Liver (tissue), 9 donors: ENCODE measurements around the gene PPP1R1A. TPM values are rescaled to one million over a fixed set of nuclear protein-coding genes. Genes with fewer than 3 reads are reported as not detected.

Source experiments
- DNase-seq: peaks from one replicate; pipeline ENCODE4 v3.0.0-alpha.2; 2017; ENCODE audit warnings: low spot score
- H3K27ac ChIP-seq, 2 donors: one replicate each; pipeline ENCODE4 v1.7.0; 2013; ENCODE audit warnings: inconsistent platforms in 2 of 2, low read length in 2 of 2, control low read depth in 1 of 2, low read depth in 1 of 2, mild to moderate bottlenecking in 1 of 2
- H3K27me3 ChIP-seq, 4 donors: one replicate each; pipeline versions ENCODE4 v1.6.1 to v1.7.0; 2013; ENCODE audit warnings: low read length in 3 of 4, inconsistent platforms in 1 of 4, mild to moderate bottlenecking in 1 of 4, moderate library complexity in 1 of 4; ENCODE audit not compliant: control insufficient read depth in 4 of 4, insufficient read depth in 4 of 4
- H3K36me3 ChIP-seq, 4 donors: one replicate each; pipeline versions ENCODE4 v1.6.1 to v1.7.0; 2013; ENCODE audit warnings: low read length in 3 of 4, mild to moderate bottlenecking in 3 of 4, low read depth in 1 of 4, moderate library complexity in 1 of 4; ENCODE audit not compliant: control insufficient read depth in 4 of 4, insufficient read depth in 3 of 4
- H3K4me1 ChIP-seq, 4 donors: one replicate each; pipeline versions ENCODE4 v1.6.1 to v1.7.0; 2013; ENCODE audit warnings: low read length in 3 of 4, mild to moderate bottlenecking in 3 of 4, moderate library complexity in 1 of 4; ENCODE audit not compliant: control insufficient read depth in 4 of 4, insufficient read depth in 4 of 4
- H3K4me3 ChIP-seq, 3 donors: one replicate each; pipeline versions ENCODE4 v1.6.1 to v1.7.0; 2013; ENCODE audit warnings: low read length in 3 of 3, control low read depth in 1 of 3, low read depth in 1 of 3, mild to moderate bottlenecking in 1 of 3
- H3K9ac ChIP-seq, 2 donors: one replicate each; pipeline ENCODE4 v1.7.0; 2013; ENCODE audit warnings: low read length in 2 of 2, mild to moderate bottlenecking in 2 of 2, moderate library complexity in 2 of 2, control low read depth in 1 of 2, low read depth in 1 of 2
- H3K9me3 ChIP-seq, 4 donors: one replicate each; pipeline versions ENCODE4 v1.6.1 to v1.7.0; 2013; ENCODE audit warnings: low read length in 3 of 4; ENCODE audit not compliant: control insufficient read depth in 4 of 4
- CTCF ChIP-seq: fragments of 150-350 bp; IDR thresholded peaks from 2 replicates; pipeline ENCODE4 v1.5.1; 2017; ENCODE audit warnings: improper control_type of control experiment, low read depth, low read length; ENCODE audit not compliant: missing input control
- EGR1 ChIP-seq, 2 donors: IDR thresholded peaks; 2 replicates each; pipeline ENCODE4 v1.6.1; 2016 to 2018; ENCODE audit warnings: antibody characterized with exemption in 2 of 2, low read depth in 2 of 2
- FOXA1 ChIP-seq: IDR thresholded peaks from 2 replicates; pipeline ENCODE4 v1.6.1; 2016; ENCODE audit warnings: antibody characterized with exemption
- FOXA2 ChIP-seq: IDR thresholded peaks from 2 replicates; pipeline ENCODE4 v1.6.1; 2016; ENCODE audit warnings: antibody characterized with exemption
- GABPA ChIP-seq, 2 donors: IDR thresholded peaks in 1 of 2; conservative IDR thresholded peaks in 1 of 2; 2 replicates each; pipeline ENCODE4 v1.6.1; 2016; ENCODE audit warnings: antibody characterized with exemption in 2 of 2, mild to moderate bottlenecking in 1 of 2, moderate library complexity in 1 of 2
- HNF4G ChIP-seq: IDR thresholded peaks from 2 replicates; pipeline ENCODE4 v1.6.1; 2016; ENCODE audit warnings: antibody characterized with exemption
- MAX ChIP-seq: IDR thresholded peaks from 2 replicates; pipeline ENCODE4 v1.6.1; 2016; ENCODE audit warnings: antibody characterized with exemption
- NR2F2 ChIP-seq: IDR thresholded peaks from 2 replicates; pipeline ENCODE4 v1.6.1; 2016; ENCODE audit warnings: antibody characterized with exemption
- RAD21 ChIP-seq, 2 donors: IDR thresholded peaks; 2 replicates each; pipeline ENCODE4 v1.6.1; 2016; ENCODE audit warnings: antibody characterized with exemption in 2 of 2, mild to moderate bottlenecking in 2 of 2
- RXRA ChIP-seq, 2 donors: IDR thresholded peaks; 2 replicates each; pipeline ENCODE4 v1.6.1; 2017 to 2018; ENCODE audit warnings: antibody characterized with exemption in 2 of 2, mild to moderate bottlenecking in 1 of 2
- SP1 ChIP-seq: IDR thresholded peaks from 2 replicates; pipeline ENCODE4 v1.6.1; 2018; ENCODE audit warnings: antibody characterized with exemption, mild to moderate bottlenecking
- YY1 ChIP-seq: IDR thresholded peaks from 2 replicates; pipeline ENCODE4 v1.6.1; 2016; ENCODE audit warnings: antibody characterized with exemption, mild to moderate bottlenecking
- ZBTB33 ChIP-seq: IDR thresholded peaks from 2 replicates; pipeline ENCODE4 v1.6.1; 2016; ENCODE audit warnings: antibody characterized with exemption
- WGBS: extraction: QIAGEN DNeasy Blood & Tissue Kit; methylation state at CpG from one replicate; pipeline ENCODE4 v1.1.7; 2013; 5-methylcytosine and 5-hydroxymethylcytosine counted together
- polyA plus RNA-seq, 2 donors: library from polyadenylated mRNA; stranded (reverse) in 1 of 2; unstranded in 1 of 2; fragments of 200-250 nt in 1 of 2; fragments of >200 nt in 1 of 2; fragmentation: Nextera tagmentation in 1 of 2; extraction: Ambion mirVana in 1 of 2; gene quantifications; one replicate each; pipeline versions ENCODE4 v1.2.1 to v1.2.3, GENCODE V29; 2013 to 2015
- total RNA-seq, 2 donors: library from RNA; depleted of rRNA; stranded (reverse); fragments of >200 nt; gene quantifications; one replicate each; pipeline ENCODE4 v1.2.3, GENCODE V29; 2014
- TF ChIP-seq, protein P1 (sequence below): IDR thresholded peaks from 2 replicates; pipeline ENCODE4 v1.6.1; 2016; ENCODE audit warnings: antibody characterized with exemption
- TF ChIP-seq, protein P2 (sequence below): IDR thresholded peaks from 2 replicates; pipeline ENCODE4 v1.6.1; 2016; ENCODE audit warnings: antibody characterized with exemption, mild to moderate bottlenecking
- donor health status: healthy.
- donor health status: healthy.
- donor health status: healthy.
- donor health status: healthy.
- donor health status: healthy.

PPP1R1A gene
- total and polyA plus RNA-seq, 4 donors: 8.1 to 182 (median 43.8) TPM

GRCh38 chr12:54538136-54538700 is 50.2 kb downstream of the PPP1R1A start:
- Histone ChIP-seq H3K9me3 (no peaks in the 10 kb centered on the region), H3K36me3 (peaks cover 0 to 12% (median 2%) of the 10 kb centered on the region in 4 donors), H3K4me3 (no peak overlapping the region), H3K4me1 (no peaks in the 10 kb centered on the region), H3K27me3 (no peaks in the 10 kb centered on the region), H3K27ac (no peak overlapping the region), H3K9ac (no peak overlapping the region)
- WGBS: 71% methylated on average over 3 of the region's 3 CpGs
- DNase-seq: no peak
- TF ChIP-seq NR2F2 (no peak), HNF4G (no peak), YY1 (no peak), RXRA (IDR thresholded peaks at IDR 0.05) (no peak), CTCF (no peak), SP1 (no peak), MAX (no peak), ZBTB33 (no peak), FOXA1 (no peak), FOXA2 (no peak), GABPA (IDR thresholded peaks at IDR 0.05 in 1 of 2, conservative IDR thresholded peaks at IDR 0.05 in 1 of 2) (no peak), EGR1 (IDR thresholded peaks at IDR 0.05; ENCODE audit: low read depth in 2 of 2) (no peak), RAD21 (IDR thresholded peaks at IDR 0.05) (no peak)
- TF ChIP-seq, protein P1, sequence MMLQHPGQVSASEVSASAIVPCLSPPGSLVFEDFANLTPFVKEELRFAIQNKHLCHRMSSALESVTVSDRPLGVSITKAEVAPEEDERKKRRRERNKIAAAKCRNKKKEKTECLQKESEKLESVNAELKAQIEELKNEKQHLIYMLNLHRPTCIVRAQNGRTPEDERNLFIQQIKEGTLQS: no peak
- TF ChIP-seq, protein P2, sequence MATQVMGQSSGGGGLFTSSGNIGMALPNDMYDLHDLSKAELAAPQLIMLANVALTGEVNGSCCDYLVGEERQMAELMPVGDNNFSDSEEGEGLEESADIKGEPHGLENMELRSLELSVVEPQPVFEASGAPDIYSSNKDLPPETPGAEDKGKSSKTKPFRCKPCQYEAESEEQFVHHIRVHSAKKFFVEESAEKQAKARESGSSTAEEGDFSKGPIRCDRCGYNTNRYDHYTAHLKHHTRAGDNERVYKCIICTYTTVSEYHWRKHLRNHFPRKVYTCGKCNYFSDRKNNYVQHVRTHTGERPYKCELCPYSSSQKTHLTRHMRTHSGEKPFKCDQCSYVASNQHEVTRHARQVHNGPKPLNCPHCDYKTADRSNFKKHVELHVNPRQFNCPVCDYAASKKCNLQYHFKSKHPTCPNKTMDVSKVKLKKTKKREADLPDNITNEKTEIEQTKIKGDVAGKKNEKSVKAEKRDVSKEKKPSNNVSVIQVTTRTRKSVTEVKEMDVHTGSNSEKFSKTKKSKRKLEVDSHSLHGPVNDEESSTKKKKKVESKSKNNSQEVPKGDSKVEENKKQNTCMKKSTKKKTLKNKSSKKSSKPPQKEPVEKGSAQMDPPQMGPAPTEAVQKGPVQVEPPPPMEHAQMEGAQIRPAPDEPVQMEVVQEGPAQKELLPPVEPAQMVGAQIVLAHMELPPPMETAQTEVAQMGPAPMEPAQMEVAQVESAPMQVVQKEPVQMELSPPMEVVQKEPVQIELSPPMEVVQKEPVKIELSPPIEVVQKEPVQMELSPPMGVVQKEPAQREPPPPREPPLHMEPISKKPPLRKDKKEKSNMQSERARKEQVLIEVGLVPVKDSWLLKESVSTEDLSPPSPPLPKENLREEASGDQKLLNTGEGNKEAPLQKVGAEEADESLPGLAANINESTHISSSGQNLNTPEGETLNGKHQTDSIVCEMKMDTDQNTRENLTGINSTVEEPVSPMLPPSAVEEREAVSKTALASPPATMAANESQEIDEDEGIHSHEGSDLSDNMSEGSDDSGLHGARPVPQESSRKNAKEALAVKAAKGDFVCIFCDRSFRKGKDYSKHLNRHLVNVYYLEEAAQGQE: no peak

DNA sequence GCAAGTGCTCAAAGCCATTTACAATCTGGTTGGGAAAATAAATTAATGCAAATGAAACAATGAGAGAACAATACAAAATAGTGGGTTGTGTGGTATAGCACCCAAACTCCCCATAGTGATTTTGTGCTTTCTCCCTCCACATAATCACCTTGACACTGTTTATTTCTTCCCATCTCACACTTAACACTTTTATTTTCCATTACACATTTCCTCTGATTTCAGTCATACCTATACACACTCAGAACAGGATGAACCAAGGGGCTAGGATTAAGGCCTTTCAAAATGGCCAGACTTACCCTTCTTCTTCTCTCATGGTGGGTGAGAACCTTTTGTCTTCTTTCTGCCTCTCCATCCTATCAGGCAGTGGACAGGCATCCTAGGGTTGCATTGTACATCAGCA is 53.0 kb downstream of the PPP1R1A start:
- H3K9ac ChIP-seq: no peak overlapping the region

More for the DNA sequence above, 53.0 kb downstream of the PPP1R1A start:
- peaks cover 0 to 16% (median 2%) of the 10 kb centered on the region in 4 donors for H3K36me3 ChIP-seq
- H3K9me3 ChIP-seq: no peaks in the 10 kb centered on the region
- H3K4me1 ChIP-seq: no peaks in the 10 kb centered on the region
- DNase-seq: no peak
- H3K4me3 ChIP-seq: no peak overlapping the region
- no peak overlapping the region for H3K27ac ChIP-seq
- TF ChIP-seq, protein P2: no peak
- TF ChIP-seq CTCF (no peak), SP1 (no peak), EGR1 (IDR thresholded peaks at IDR 0.05; ENCODE audit: low read depth in 2 of 2) (no peak), YY1 (no peak), FOXA2 (no peak), NR2F2 (no peak)
- no peaks in the 10 kb centered on the region for H3K27me3 ChIP-seq
